ENCODE data around the gene POLR2E. TPM values are rescaled to one million over a fixed set of nuclear protein-coding genes. Genes with fewer than 3 reads are reported as not detected.
A peak's percentile ranks its signal among the peaks of the same experiment; 100 is the strongest.

POLR2E gene
- total and polyA plus RNA-seq, 9 of the 15 experiments (the other 6 are each of a cell fraction or from before 2014, with no cell fraction given): 3.4 to 413 (median 244) TPM

DNA sequence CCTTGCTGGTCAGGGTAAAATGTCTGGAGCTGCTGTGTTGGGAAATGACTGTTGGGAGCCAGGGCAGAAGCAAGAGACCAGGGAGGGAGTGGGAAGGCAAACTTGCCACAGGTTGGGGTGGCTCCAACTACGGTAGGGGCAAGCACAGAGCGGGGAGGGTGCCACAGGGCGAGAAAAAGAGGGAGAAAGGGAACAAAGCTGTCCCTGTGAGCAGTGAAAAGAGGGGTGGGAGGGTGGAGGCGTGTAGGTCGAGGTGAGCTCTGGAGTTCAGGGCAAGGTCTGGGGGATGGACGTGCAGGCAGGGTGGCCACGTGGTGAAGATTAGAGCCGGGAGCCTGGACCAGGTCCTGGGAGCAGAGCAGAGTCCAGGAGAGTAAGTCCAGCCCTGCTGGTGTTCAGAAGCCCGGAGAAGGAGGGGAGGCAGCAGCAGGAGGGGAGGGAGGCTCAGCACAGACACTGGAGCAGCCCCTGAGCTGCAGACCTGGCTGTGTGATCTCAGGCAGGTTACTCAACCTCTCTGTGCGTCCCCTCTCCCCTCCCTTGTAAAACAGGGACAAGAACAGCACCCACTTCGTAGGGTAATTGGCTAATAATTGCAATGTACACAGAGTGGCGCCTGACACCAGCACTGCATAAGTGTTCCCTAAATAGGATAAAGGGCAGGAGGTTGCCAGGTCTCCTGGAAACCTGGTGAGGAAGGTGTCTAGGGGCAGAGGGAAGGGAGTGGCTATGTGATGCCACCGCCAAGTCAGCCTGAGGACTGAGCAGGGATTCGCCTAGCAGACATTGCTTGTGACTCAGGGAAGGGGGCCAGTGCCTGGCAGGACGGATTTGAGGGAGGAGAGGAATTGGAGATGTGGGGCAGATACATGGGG lies 3.2 kb upstream of the POLR2E start (continued):
- TF ChIP-seq, protein P1, sequence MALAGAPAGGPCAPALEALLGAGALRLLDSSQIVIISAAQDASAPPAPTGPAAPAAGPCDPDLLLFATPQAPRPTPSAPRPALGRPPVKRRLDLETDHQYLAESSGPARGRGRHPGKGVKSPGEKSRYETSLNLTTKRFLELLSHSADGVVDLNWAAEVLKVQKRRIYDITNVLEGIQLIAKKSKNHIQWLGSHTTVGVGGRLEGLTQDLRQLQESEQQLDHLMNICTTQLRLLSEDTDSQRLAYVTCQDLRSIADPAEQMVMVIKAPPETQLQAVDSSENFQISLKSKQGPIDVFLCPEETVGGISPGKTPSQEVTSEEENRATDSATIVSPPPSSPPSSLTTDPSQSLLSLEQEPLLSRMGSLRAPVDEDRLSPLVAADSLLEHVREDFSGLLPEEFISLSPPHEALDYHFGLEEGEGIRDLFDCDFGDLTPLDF (CRISPR knock-in tag; IDR thresholded peaks at IDR 0.05): no peak
- TF ChIP-seq ATF1 (CRISPR knock-in tag; IDR thresholded peaks at IDR 0.05): no peak
- TF ChIP-seq ATF1 (tag; IDR thresholded peaks at IDR 0.05): no peak
- TF ChIP-seq BCOR (IDR thresholded peaks at IDR 0.05): peak; percentile 92
- no peak for TF ChIP-seq MCM5 (IDR thresholded peaks at IDR 0.05; ENCODE audit: low read depth)
- no peak for TF ChIP-seq RBM14 (IDR thresholded peaks at IDR 0.05; ENCODE audit: borderline replicate concordance, insufficient read depth, low read depth, low read length)
- TF ChIP-seq KDM1A (IDR thresholded peaks at IDR 0.05): peak; percentile 61 to 83
- TF ChIP-seq, protein P2, sequence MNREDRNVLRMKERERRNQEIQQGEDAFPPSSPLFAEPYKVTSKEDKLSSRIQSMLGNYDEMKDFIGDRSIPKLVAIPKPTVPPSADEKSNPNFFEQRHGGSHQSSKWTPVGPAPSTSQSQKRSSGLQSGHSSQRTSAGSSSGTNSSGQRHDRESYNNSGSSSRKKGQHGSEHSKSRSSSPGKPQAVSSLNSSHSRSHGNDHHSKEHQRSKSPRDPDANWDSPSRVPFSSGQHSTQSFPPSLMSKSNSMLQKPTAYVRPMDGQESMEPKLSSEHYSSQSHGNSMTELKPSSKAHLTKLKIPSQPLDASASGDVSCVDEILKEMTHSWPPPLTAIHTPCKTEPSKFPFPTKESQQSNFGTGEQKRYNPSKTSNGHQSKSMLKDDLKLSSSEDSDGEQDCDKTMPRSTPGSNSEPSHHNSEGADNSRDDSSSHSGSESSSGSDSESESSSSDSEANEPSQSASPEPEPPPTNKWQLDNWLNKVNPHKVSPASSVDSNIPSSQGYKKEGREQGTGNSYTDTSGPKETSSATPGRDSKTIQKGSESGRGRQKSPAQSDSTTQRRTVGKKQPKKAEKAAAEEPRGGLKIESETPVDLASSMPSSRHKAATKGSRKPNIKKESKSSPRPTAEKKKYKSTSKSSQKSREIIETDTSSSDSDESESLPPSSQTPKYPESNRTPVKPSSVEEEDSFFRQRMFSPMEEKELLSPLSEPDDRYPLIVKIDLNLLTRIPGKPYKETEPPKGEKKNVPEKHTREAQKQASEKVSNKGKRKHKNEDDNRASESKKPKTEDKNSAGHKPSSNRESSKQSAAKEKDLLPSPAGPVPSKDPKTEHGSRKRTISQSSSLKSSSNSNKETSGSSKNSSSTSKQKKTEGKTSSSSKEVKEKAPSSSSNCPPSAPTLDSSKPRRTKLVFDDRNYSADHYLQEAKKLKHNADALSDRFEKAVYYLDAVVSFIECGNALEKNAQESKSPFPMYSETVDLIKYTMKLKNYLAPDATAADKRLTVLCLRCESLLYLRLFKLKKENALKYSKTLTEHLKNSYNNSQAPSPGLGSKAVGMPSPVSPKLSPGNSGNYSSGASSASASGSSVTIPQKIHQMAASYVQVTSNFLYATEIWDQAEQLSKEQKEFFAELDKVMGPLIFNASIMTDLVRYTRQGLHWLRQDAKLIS (CRISPR knock-in tag; IDR thresholded peaks at IDR 0.05): no peak
- TF ChIP-seq HDAC2 (IDR thresholded peaks at IDR 0.05): peak; percentile 81
- TF ChIP-seq, protein P3, sequence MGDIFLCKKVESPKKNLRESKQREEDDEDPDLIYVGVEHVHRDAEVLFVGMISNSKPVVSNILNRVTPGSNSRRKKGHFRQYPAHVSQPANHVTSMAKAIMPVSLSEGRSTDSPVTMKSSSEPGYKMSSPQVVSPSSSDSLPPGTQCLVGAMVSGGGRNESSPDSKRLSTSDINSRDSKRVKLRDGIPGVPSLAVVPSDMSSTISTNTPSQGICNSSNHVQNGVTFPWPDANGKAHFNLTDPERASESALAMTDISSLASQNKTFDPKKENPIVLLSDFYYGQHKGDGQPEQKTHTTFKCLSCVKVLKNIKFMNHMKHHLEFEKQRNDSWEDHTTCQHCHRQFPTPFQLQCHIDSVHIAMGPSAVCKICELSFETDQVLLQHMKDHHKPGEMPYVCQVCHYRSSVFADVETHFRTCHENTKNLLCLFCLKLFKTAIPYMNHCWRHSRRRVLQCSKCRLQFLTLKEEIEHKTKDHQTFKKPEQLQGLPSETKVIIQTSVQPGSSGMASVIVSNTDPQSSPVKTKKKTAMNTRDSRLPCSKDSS (IDR thresholded peaks at IDR 0.05; ENCODE audit: low read depth, partially characterized antibody): no peak
- peak; percentile 36 for TF ChIP-seq RBM25 (IDR thresholded peaks at IDR 0.05; ENCODE audit: low read depth, low read length, severe bottlenecking)
- 0 out of 2 replicates have a peak, but pooled peaks have one; percentile 20 for TF ChIP-seq CEBPG (CRISPR knock-in tag; IDR thresholded peaks at IDR 0.05)
- no peak for TF ChIP-seq CEBPG (tag; conservative IDR thresholded peaks at IDR 0.05 in 1 of 2, IDR thresholded peaks at IDR 0.05 in 1 of 2)
- TF ChIP-seq CREB1 (IDR thresholded peaks at IDR 0.05): no peak
- no peak for TF ChIP-seq CREB1 (CRISPR knock-in tag; IDR thresholded peaks at IDR 0.05)
- TF ChIP-seq, protein P4, sequence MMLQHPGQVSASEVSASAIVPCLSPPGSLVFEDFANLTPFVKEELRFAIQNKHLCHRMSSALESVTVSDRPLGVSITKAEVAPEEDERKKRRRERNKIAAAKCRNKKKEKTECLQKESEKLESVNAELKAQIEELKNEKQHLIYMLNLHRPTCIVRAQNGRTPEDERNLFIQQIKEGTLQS (IDR thresholded peaks at IDR 0.05): no peak
- TF ChIP-seq, protein P4 (CRISPR knock-in tag; conservative IDR thresholded peaks at IDR 0.05): no peak
- TF ChIP-seq, protein P5, sequence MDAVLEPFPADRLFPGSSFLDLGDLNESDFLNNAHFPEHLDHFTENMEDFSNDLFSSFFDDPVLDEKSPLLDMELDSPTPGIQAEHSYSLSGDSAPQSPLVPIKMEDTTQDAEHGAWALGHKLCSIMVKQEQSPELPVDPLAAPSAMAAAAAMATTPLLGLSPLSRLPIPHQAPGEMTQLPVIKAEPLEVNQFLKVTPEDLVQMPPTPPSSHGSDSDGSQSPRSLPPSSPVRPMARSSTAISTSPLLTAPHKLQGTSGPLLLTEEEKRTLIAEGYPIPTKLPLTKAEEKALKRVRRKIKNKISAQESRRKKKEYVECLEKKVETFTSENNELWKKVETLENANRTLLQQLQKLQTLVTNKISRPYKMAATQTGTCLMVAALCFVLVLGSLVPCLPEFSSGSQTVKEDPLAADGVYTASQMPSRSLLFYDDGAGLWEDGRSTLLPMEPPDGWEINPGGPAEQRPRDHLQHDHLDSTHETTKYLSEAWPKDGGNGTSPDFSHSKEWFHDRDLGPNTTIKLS (IDR thresholded peaks at IDR 0.05; ENCODE audit: borderline replicate concordance, low read depth): no peak

Data from K562 (cell line).